Cardiac fibroblast (primary cell): ENCODE results near the gene UBL4B.

Experiments
- DNase-seq, 2 donors: peaks; one replicate each; pipeline versions ENCODE4 v3.0.0 to v3.0.0-alpha.2; 2010; ENCODE audit warnings: low read depth in 2 of 2
- H3K4me3 ChIP-seq, 2 donors: replicated peaks in 1 of 2; 1 replicate in 1 of 2; 2 replicates in 1 of 2; pipeline ENCODE4 v1.5.1; 2011; ENCODE audit warnings: low read depth in 2 of 2, low read length in 2 of 2, mild to moderate bottlenecking in 2 of 2, moderate library complexity in 1 of 2
- TF ChIP-seq, protein P1 (sequence below): IDR thresholded peaks from one replicate; pipeline ENCODE4 v1.5.1; 2011; ENCODE audit warnings: low read depth, mild to moderate bottlenecking, low read length, inconsistent platforms

The UBL4B gene

DNA sequence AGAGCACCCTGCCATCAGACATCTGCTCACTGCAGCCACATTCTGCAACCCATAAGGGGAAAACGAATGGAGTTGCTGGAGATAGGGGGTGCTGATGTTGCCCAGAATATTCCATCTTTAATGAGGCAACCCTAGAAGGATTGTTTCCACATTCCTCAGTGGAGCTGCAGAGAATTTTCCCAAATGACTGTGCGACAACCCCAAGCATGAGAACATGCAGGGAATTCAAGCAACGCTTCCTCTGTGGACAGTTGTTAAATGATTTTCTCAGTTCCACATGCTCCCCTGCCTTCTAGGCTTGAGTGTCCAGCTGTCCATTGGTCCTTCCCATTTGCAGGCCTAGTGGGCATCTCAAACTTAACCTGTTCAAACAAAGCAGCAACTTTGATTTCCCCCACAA is 20.5 kb upstream of the UBL4B start:
- no peak for DNase-seq
- TF ChIP-seq, protein P1, sequence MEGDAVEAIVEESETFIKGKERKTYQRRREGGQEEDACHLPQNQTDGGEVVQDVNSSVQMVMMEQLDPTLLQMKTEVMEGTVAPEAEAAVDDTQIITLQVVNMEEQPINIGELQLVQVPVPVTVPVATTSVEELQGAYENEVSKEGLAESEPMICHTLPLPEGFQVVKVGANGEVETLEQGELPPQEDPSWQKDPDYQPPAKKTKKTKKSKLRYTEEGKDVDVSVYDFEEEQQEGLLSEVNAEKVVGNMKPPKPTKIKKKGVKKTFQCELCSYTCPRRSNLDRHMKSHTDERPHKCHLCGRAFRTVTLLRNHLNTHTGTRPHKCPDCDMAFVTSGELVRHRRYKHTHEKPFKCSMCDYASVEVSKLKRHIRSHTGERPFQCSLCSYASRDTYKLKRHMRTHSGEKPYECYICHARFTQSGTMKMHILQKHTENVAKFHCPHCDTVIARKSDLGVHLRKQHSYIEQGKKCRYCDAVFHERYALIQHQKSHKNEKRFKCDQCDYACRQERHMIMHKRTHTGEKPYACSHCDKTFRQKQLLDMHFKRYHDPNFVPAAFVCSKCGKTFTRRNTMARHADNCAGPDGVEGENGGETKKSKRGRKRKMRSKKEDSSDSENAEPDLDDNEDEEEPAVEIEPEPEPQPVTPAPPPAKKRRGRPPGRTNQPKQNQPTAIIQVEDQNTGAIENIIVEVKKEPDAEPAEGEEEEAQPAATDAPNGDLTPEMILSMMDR = no peak
- H3K4me3 ChIP-seq = no peak overlapping the region

DNA sequence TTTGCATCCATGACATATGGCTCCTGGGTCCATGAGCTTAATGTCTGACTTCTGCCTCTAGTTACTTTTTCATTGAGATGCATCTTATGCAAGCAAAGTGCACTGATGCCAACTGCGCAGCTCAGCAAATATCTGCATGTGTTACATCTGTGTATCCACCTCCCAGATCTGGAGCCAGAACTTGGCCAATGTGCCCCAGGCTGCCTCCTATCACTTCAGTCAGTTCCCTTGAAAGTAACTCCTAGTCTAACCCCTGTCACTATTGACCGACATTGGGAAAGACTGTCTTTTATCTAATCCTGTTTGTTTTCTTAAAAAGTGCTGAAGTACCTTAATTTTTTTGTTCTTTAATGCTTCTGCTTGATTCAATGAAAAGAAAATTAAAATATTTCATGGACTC is 19.3 kb upstream of the UBL4B start:
- H3K4me3 ChIP-seq = no peak overlapping the region
- TF ChIP-seq, protein P1 = no peak
- no peak for DNase-seq

DNA sequence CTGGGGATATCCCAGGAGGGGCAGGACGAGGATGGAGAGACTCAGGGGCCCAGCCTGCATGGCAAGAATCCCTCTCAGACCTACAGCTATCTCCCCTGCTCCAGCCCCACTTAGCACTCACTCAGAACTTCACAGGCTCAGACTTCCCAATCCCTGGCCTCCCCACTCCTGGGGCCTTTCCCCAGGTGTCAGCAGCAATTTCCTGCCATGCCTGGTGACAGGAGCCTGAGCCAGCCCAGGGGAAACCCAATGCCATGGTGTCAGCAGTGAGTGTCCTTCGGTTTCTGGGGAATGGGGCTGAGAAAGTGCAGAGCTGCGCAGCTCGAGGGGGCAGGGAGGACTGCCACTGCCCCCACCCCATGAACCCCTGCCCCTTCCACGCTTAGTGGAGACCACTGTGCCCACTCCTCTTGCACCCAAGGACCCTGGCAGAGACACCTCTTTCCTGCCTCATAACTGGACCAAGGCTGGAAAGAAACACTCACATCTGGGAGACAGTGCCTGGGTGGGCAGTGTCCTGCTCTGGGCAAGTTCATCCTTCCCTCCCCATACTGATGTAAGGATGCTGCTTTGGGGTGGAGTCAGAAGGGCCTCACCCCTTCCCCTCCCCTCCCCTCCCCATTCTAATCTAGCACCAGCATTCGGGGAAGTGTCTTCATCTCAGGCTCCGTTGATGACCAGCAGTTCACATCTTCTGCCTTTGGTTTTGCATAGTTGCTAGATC is 17.1 kb upstream of the UBL4B start:
- no peak overlapping the region for H3K4me3 ChIP-seq
- TF ChIP-seq, protein P1 = no peak
- no peak for DNase-seq

DNA sequence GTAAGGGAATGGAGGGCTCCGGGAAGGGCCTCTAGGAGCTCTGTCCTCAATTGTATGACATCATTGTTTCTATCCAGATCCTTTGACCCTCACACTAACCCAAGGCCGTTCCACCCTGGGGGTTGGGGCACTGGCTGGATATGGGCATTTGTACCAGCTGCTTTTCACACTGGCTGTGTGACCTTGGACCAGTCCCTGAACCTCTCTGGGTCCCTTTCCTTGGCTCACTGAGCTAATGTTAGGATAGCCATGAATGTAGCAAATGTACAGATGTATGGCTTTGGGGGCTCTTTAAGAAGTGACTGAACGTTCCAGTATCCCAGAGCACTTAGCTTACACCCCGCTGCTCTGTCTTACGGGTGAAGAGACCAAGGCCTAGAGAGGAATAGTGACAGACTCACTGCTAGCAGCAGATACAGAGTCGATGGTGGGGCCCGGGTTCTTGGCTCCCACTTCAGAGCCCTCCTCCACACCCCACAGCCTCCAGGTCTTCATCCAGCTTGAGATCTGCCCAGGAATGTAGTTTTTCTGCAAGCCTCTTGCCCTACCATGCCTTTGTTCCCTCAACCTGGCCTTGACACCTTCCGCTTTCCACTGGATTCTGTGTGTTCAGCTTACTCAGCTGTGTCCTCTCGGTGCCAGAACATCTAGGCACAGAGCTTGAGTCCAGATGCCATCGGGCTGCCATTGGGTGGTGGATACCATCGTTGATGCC is 14.6 kb upstream of the UBL4B start:
- TF ChIP-seq, protein P1 = no peak
- DNase-seq = no peak
- H3K4me3 ChIP-seq = no peak overlapping the region

DNA sequence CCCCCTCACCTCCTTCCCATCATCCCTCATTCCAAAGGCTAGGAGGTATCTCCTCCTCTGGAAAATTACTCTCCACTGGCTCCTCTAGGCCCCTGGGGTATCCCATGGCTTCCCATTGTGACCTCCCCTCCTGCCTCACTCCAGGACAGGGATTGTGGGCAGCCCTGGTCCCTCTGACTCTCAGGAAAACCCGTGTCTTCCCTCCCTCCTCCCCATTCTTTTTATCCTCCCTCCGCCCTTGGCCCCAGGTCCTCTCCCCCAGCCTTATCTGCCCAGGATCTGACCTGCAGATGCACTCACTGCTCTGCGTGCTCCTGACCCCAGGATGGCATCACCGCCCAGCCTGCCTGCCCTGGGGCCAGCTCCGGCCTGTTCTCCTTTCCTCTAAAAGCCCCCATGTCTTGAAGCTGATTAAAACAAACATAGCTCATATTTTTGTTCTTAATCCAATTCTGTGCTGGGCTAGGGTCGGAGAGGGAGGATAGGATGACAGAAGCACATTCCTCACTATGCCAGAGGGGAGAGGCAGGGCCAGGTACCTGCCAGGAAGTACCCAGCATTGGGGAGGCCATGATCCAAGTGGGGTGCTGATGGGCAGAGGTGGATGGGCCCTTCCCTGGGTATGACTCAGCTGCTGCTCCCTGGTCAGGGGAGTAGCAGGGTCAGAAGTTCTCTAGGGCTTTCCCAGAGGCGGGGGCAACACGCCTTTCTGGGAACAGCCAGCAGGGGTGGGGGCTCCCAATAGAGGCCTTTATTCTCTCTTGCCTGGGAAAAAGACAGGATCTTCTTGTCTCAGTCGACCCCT is 13.8 kb upstream of the UBL4B start:
- DNase-seq = no peak
- no peak overlapping the region for H3K4me3 ChIP-seq
- TF ChIP-seq, protein P1 = no peak

DNA sequence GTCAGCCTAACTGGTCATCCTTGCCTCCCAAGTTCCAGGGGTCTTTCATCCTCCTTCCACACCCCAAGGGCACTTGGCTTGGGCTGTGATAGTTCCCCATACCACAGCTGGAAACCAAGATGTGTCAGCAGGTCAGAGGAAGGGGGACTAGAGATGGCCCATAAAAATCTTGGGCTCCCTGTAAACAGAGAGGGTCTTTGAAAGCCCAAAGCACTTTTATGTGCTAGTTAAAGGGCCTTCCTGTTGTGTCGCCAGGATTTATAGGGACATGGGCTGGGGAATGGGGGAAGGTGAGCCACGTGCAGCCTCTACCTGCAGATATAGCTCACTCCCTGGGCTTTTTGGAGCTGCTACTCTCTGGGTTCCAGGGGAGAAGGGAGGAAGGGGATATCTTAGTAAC is 11.9 kb upstream of the UBL4B start:
- no peak for DNase-seq
- TF ChIP-seq, protein P1 = no peak
- no peak overlapping the region for H3K4me3 ChIP-seq
